ENCODE measurements around the gene EXPH5.

DNA sequence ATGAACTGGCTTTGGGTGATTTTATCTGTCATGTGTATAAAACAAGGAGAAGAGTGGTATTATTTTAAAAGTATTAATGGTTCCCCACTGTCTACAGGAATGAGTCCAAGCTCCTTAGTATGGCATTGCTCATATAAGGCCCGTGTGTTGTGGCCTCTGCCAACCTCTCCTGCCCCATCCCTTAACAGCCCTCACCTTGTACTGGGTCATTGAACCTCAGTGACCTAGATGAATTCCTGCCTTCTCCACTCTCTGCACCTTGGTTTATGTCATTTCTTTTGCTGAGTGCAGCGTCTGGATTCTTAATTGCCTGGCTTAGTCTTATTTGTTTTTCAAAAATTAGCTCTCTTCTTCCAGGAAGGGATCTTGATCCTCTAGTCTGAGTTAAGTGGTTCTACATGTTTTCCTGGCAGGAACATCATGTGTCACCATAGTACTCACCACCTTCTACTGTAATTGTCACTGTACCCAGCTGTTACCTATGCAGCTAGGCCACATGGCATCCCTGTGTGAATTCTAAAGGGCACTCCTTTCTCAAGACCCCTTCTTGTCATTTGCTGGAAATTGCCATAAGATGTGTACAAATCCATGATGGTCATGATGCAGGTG, 59.2 kb downstream of the EXPH5 start:
- TF ChIP-seq ZNF70 (CRISPR knock-in tag; IDR thresholded peaks at IDR 0.05) (no peak), ZFP3 (CRISPR knock-in tag; IDR thresholded peaks at IDR 0.05) (no peak), ZC3H10 (CRISPR knock-in tag; IDR thresholded peaks at IDR 0.05) (no peak), ESRRG (CRISPR knock-in tag; IDR thresholded peaks at IDR 0.05) (no peak), SNAI2 (CRISPR knock-in tag; IDR thresholded peaks at IDR 0.05) (no peak), BACH2 (CRISPR knock-in tag; IDR thresholded peaks at IDR 0.05; ENCODE audit: borderline replicate concordance) (no peak), CREB5 (CRISPR knock-in tag; IDR thresholded peaks at IDR 0.05; ENCODE audit: low read depth) (no peak)
- TF ChIP-seq, protein P1, sequence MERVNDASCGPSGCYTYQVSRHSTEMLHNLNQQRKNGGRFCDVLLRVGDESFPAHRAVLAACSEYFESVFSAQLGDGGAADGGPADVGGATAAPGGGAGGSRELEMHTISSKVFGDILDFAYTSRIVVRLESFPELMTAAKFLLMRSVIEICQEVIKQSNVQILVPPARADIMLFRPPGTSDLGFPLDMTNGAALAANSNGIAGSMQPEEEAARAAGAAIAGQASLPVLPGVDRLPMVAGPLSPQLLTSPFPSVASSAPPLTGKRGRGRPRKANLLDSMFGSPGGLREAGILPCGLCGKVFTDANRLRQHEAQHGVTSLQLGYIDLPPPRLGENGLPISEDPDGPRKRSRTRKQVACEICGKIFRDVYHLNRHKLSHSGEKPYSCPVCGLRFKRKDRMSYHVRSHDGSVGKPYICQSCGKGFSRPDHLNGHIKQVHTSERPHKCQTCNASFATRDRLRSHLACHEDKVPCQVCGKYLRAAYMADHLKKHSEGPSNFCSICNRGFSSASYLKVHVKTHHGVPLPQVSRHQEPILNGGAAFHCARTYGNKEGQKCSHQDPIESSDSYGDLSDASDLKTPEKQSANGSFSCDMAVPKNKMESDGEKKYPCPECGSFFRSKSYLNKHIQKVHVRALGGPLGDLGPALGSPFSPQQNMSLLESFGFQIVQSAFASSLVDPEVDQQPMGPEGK (CRISPR knock-in tag; IDR thresholded peaks at IDR 0.05; ENCODE audit: borderline replicate concordance): no peak
